GM23248 (cell line): ENCODE results near the gene MTRF1L. TPM values are rescaled to one million over a fixed set of nuclear protein-coding genes. Genes with fewer than 3 reads are reported as not detected.

Experiments
- DNase-seq: peaks from one replicate; pipeline ENCODE4 v3.0.0-alpha.2; 2015
- H2AFZ ChIP-seq: fragments of 200-600 bp; sonication (generic); 2 replicates; pipeline ENCODE4 v1.6.1; 2016; ENCODE audit warnings: antibody characterized with exemption
- H3F3A ChIP-seq: fragments of 200-600 bp; sonication (generic); 2 replicates; pipeline ENCODE4 v1.6.1; 2016; ENCODE audit warnings: mild to moderate bottlenecking, antibody characterized with exemption, mixed run types; ENCODE audit not compliant: insufficient read depth
- H3K27ac ChIP-seq: fragments of 200-600 bp; sonication (generic); 2 replicates; pipeline ENCODE4 v1.5.1; 2016; ENCODE audit warnings: mild to moderate bottlenecking
- H3K27me3 ChIP-seq: fragments of 200-600 bp; sonication (generic); replicated peaks from 2 replicates; pipeline ENCODE4 v1.6.1; 2016; ENCODE audit warnings: mild to moderate bottlenecking; ENCODE audit not compliant: insufficient read depth
- H3K36me3 ChIP-seq: fragments of 200-600 bp; sonication (generic); 2 replicates; pipeline ENCODE4 v1.6.1; 2016; ENCODE audit warnings: low read depth, mild to moderate bottlenecking
- H3K4me1 ChIP-seq: fragments of 200-600 bp; sonication (generic); 2 replicates; pipeline ENCODE4 v1.6.1; 2016; ENCODE audit warnings: mild to moderate bottlenecking; ENCODE audit not compliant: insufficient read depth
- H3K4me2 ChIP-seq: fragments of 200-600 bp; sonication (generic); one replicate; pipeline ENCODE4 v1.6.1; 2016; ENCODE audit warnings: mild to moderate bottlenecking; ENCODE audit not compliant: unreplicated experiment
- H3K4me3 ChIP-seq: fragments of 200-600 bp; sonication (generic); 2 replicates; pipeline ENCODE4 v1.5.1; 2016; ENCODE audit warnings: mild to moderate bottlenecking
- H3K79me2 ChIP-seq: fragments of 200-600 bp; sonication (generic); 2 replicates; pipeline ENCODE4 v1.6.1; 2016; ENCODE audit warnings: mild to moderate bottlenecking; ENCODE audit not compliant: insufficient read depth
- H3K9ac ChIP-seq: fragments of 200-600 bp; sonication (generic); 2 replicates; pipeline ENCODE4 v1.6.1; 2016; ENCODE audit warnings: mild to moderate bottlenecking
- H3K9me2 ChIP-seq: fragments of 200-600 bp; sonication (generic); 2 replicates; pipeline ENCODE4 v1.6.1; 2016; ENCODE audit warnings: mixed run types, mild to moderate bottlenecking, moderate library complexity; ENCODE audit not compliant: insufficient read depth
- H3K9me3 ChIP-seq: fragments of 200-600 bp; sonication (generic); one replicate; pipeline ENCODE4 v1.6.1; 2017; ENCODE audit warnings: low read depth
- H4K20me1 ChIP-seq: fragments of 200-600 bp; sonication (generic); 2 replicates; pipeline ENCODE4 v1.6.0; 2016; ENCODE audit not compliant: insufficient read depth
- EZH2 ChIP-seq: fragments of 200-600 bp; sonication (generic); IDR thresholded peaks from 2 replicates; pipeline ENCODE4 v1.6.1; 2018; ENCODE audit warnings: antibody characterized with exemption, mild to moderate bottlenecking; ENCODE audit not compliant: insufficient read depth, poor library complexity, severe bottlenecking
- EZH2phosphoT487 ChIP-seq: fragments of 200-600 bp; sonication (generic); IDR thresholded peaks from 2 replicates; pipeline ENCODE4 v1.6.1; 2018; ENCODE audit warnings: antibody characterized with exemption, moderate library complexity, mild to moderate bottlenecking, low read depth; ENCODE audit not compliant: insufficient read depth
- WGBS, 2 experiments: methylation state at CpG; one replicate each; pipeline ENCODE4 v1.1.6; 2015 to 2017; ENCODE audit warnings: low lambda C conversion rate in 2 of 2, low coverage in 1 of 2; ENCODE audit errors: missing lambda C conversion rate in 2 of 2; 5-methylcytosine and 5-hydroxymethylcytosine counted together
- in situ Hi-C: fragments of 300-500 bp; cut with MboI; formaldehyde crosslinking; loops from 2 replicates; pipeline ENCODE4 v1.15.0; 2020
- polyA plus RNA-seq: library from polyadenylated mRNA; unstranded; fragments of >200 nt; fragmentation: Nextera tagmentation; extraction: Ambion mirVana; gene quantifications from 2 replicates; pipeline ENCODE4 v1.2.1, GENCODE V29; 2016
- total RNA-seq: library from RNA; depleted of rRNA; stranded (reverse); fragments of >200 nt; shearing (Covaris generic); gene quantifications from 2 replicates; pipeline ENCODE4 v1.2.3, GENCODE V29; 2014

The MTRF1L gene
- total and polyA plus RNA-seq, 2 experiments from 2014 or later = 16.3 to 21.9 TPM

- H2AFZ ChIP-seq = peak overlapping the region; percentile 93
- no peaks in the 10 kb centered on the region; the same call in 1 of the 2 replicates for H4K20me1 ChIP-seq
- H3K27me3 ChIP-seq = no peaks in the 10 kb centered on the region
- H3K4me2 ChIP-seq = peak overlapping the region; percentile 98
- no peaks in the 10 kb centered on the region for H3K9me3 ChIP-seq
- H3F3A ChIP-seq = peaks cover 18% of the 10 kb centered on the region
- peaks cover 26% of the 10 kb centered on the region for H3K4me1 ChIP-seq
- H3K9ac ChIP-seq = peak overlapping the region; percentile 96
- TF ChIP-seq EZH2 (no peak), EZH2phosphoT487 (no peak)
- peaks cover 71% of the 10 kb centered on the region for H3K79me2 ChIP-seq
- peak overlapping the region; percentile 96 for H3K27ac ChIP-seq
- peak overlapping the region; percentile 98 for H3K4me3 ChIP-seq
- no peaks in the 10 kb centered on the region for H3K9me2 ChIP-seq
- no peaks in the 10 kb centered on the region for H3K36me3 ChIP-seq
- peak; percentile 93 for DNase-seq
- WGBS, 2 experiments = 0 to 2% methylated on average over 38 of the region's 38 CpGs
- in situ Hi-C loops = no loop called here
These were observed 18.6 kb downstream of the MTRF1L start for GRCh38 chr6:152983637-152984512.

GRCh38 chr6:152982904-152983636 lies 19.4 kb downstream of the MTRF1L start, which contains the start of gene FBXO5:
Gene FBXO5 (minus strand): TSS chr6:152983041. CDS start chr6:152982959, 82 bp downstream.
- peak within 1 kb of the TSS; percentile 96 for H3K9ac ChIP-seq
- no peaks in the 10 kb centered on the region for H3K9me2 ChIP-seq
- H4K20me1 ChIP-seq = no peaks in the 10 kb centered on the region; the same call in 1 of the 2 replicates
- peaks cover 18% of the 10 kb centered on the region for H3F3A ChIP-seq
- peak within 1 kb of the TSS; percentile 96 for H3K27ac ChIP-seq
- H3K4me2 ChIP-seq = peak within 1 kb of the TSS; percentile 98
- peaks cover 26% of the 10 kb centered on the region for H3K4me1 ChIP-seq
- H3K27me3 ChIP-seq = no peaks in the 10 kb centered on the region
- 0 to 2% methylated on average over 55 to 65 of the region's 66 CpGs for WGBS, 2 experiments
- in situ Hi-C loops = no loop called here
- DNase-seq = peak; percentile 99
- peak within 1 kb of the TSS; percentile 98 for H3K4me3 ChIP-seq
- H3K36me3 ChIP-seq = 0 out of 2 replicates have a peak, but pooled peaks cover 3% of the 10 kb centered on the region
- no peaks in the 10 kb centered on the region for H3K9me3 ChIP-seq
- peak within 1 kb of the TSS; percentile 93 for H2AFZ ChIP-seq
- TF ChIP-seq EZH2 (no peak), EZH2phosphoT487 (no peak)
- peaks cover 79% of the 10 kb centered on the region for H3K79me2 ChIP-seq

- TF ChIP-seq EZH2 = no peak
- TF ChIP-seq EZH2phosphoT487 = no peak
- Histone ChIP-seq H3K27ac (no peak overlapping the region), H3F3A (peaks cover 18% of the 10 kb centered on the region), H3K36me3 (peaks cover 3% of the 10 kb centered on the region; the same call in 1 of the 2 replicates), H3K27me3 (no peaks in the 10 kb centered on the region), H3K9me3 (no peaks in the 10 kb centered on the region), H4K20me1 (no peaks in the 10 kb centered on the region; the same call in 1 of the 2 replicates), H3K9ac (peak overlapping the region; percentile 76), H3K9me2 (no peaks in the 10 kb centered on the region), H3K4me2 (peak overlapping the region; percentile 87), H3K4me1 (peaks cover 26% of the 10 kb centered on the region), H3K4me3 (peak overlapping the region; percentile 98), H3K79me2 (peaks cover 87% of the 10 kb centered on the region), H2AFZ (peak overlapping the region; percentile 62)
- DNase-seq = no peak
- in situ Hi-C loops = no loop called here
- WGBS, 2 experiments = 5 to 9% methylated on average over 20 to 70 of the region's 71 CpGs
These were observed 20.3 kb downstream of the MTRF1L start for GRCh38 chr6:152981989-152982903.
